ENCODE measurements around the gene ATXN1.

- TF ChIP-seq EZH2phosphoT487 (IDR thresholded peaks at IDR 0.05; ENCODE audit: insufficient read depth, low read depth) (no peak), EZH2 (IDR thresholded peaks at IDR 0.05; ENCODE audit: insufficient read depth, poor library complexity, severe bottlenecking) (no peak)
These were observed 383.8 kb downstream of the ATXN1 start for GRCh38 chr6:16377470-16377869.

All from GM23248 (cell line).